ENCODE measurements around the gene CDKN1C.

CDKN1C gene

DNA sequence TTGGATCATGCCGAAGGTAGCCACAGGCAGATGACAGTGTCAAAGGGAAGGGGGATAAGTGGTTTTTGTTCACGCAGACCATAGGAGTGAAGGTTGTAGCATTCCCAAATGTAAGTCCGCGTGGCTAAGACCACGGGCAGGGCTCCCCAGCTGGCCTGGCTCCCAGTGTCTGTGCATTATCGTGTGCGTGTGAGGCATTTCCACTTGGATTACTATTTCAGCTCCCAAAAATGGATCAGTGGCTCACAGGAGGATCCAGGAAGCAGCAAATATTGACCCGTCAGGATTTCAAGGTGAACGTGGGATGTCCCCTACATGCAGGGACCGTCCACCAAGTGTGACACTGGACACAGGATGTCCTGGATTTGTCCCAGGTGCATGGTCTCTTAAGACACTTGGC, 10.6 kb downstream of the CDKN1C start:
- no peak overlapping the region for H3K4me3 ChIP-seq (ENCODE audit: low read depth, low read length)
- DNase-seq (ENCODE audit: low read depth) = no peak
- no peak for TF ChIP-seq POLR2A (IDR thresholded peaks at IDR 0.05; ENCODE audit: extremely low read depth, insufficient read length)
- no peak for TF ChIP-seq MYC (IDR thresholded peaks at IDR 0.05; ENCODE audit: low read depth, low read length)
- TF ChIP-seq, protein P1, sequence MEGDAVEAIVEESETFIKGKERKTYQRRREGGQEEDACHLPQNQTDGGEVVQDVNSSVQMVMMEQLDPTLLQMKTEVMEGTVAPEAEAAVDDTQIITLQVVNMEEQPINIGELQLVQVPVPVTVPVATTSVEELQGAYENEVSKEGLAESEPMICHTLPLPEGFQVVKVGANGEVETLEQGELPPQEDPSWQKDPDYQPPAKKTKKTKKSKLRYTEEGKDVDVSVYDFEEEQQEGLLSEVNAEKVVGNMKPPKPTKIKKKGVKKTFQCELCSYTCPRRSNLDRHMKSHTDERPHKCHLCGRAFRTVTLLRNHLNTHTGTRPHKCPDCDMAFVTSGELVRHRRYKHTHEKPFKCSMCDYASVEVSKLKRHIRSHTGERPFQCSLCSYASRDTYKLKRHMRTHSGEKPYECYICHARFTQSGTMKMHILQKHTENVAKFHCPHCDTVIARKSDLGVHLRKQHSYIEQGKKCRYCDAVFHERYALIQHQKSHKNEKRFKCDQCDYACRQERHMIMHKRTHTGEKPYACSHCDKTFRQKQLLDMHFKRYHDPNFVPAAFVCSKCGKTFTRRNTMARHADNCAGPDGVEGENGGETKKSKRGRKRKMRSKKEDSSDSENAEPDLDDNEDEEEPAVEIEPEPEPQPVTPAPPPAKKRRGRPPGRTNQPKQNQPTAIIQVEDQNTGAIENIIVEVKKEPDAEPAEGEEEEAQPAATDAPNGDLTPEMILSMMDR (IDR thresholded peaks at IDR 0.05; ENCODE audit: low read depth, low read length) = no peak
- TF ChIP-seq, protein P2, sequence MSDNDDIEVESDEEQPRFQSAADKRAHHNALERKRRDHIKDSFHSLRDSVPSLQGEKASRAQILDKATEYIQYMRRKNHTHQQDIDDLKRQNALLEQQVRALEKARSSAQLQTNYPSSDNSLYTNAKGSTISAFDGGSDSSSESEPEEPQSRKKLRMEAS (IDR thresholded peaks at IDR 0.05; ENCODE audit: low read depth, low read length) = no peak

DNA sequence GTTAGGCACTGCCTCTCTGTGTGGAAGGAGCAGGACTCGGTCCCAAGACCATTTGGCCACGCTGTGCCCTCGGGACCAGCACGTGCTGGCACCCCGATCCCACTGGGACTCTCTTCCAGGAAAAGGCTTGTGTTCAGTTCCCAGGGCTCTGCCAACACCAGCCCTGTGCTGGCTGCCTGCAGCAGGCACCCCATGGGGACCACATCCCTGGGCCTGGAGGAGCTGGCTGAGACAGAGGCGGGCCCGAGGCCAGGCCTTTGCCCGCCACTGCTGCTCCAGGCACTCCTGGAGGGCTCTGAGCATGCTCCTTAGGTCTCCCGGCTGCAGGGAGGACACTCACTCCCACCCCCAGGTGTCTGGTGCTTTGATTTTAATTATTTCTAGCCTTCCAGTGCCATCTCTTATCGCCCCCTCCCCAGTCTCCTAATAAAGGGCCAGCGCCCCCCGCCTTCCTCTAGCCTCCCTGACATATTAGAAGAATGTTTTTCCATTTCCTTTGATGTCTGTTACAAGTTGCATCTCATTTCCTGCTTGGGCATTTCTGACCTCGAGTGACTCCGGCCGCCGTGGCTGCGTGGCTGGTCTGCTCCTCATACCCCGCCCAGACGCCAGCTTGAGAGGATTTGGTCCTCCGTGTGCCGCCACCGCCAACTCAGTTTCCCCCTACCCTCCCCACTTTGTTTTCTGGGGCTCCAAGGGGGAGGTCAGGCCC, 14.4 kb downstream of the CDKN1C start:
- no peak overlapping the region for H3K4me3 ChIP-seq (ENCODE audit: low read depth, low read length)
- TF ChIP-seq, protein P2 (IDR thresholded peaks at IDR 0.05; ENCODE audit: low read depth, low read length) = no peak
- no peak for TF ChIP-seq MYC (IDR thresholded peaks at IDR 0.05; ENCODE audit: low read depth, low read length)
- TF ChIP-seq POLR2A (IDR thresholded peaks at IDR 0.05; ENCODE audit: extremely low read depth, insufficient read length) = no peak
- TF ChIP-seq, protein P1 (IDR thresholded peaks at IDR 0.05; ENCODE audit: low read depth, low read length) = no peak
- DNase-seq (ENCODE audit: low read depth) = no peak

DNA sequence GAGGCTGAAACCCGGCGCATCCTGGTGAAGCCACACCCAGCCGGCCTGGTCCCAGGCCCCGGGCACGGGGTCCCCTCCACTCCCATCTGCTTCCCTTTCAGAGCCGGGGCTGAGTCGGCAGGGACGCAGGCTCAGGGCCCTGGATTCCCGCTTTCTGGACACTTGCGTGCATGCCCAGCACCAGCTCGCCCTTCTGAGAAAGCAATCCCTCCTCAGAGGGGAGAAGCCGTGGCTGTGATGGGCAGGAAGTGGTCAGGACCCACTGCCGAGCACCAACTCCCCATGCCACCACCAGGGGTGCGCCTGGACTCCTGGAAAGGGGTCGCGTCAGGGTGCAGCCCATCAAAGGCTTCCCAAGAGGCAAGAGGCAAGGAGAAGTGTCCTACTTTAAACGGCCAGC, 15.1 kb downstream of the CDKN1C start:
- H3K4me3 ChIP-seq (ENCODE audit: low read depth, low read length) = no peak overlapping the region
- TF ChIP-seq, protein P2 (IDR thresholded peaks at IDR 0.05; ENCODE audit: low read depth, low read length) = no peak; the same call in 1 of the 2 replicates
- TF ChIP-seq, protein P1 (IDR thresholded peaks at IDR 0.05; ENCODE audit: low read depth, low read length) = peak; percentile 38
- peak; percentile 66 for DNase-seq (ENCODE audit: low read depth)

DNA sequence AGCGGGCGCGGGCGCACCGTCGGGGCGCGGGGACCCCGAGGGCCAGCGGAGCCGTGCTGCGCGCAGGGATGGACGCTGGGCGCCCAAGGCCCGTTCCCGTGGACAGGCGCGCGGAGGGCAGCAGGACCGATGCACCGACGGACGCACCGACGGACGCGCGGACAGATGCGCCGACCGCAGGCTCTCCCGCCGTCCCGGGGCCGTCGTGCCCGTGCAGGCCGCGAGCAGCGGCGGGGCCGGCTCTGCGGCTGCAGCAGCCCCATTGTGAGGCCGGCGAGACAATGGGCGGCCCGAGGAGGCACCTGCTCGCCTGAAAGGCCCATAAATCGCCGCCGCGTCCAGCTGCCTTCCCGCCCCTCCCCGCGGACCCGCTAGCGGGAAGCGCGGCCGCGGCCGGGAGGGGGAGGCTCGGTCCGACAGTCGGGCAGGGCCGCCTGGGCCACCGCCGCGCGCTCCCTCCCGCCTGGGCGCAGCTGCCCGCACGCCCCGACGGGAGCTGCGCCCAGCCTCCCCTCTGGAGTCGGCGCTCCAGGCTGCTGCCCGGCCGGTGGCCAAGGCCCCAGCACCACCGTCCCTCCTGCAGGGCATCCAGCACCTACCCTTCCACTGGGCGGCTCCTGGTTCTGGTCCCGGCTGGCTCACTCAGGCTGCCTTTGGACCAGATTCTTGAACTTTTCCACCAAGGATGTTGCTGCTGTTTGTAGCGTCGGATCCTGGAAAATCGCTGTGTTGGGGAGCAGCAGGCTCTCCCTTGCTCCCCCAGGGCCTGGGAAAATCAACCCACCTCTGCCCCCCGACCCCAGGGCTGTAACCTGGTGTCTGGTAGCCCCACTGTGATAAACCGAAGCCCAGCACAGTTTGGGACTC, 15.8 kb downstream of the CDKN1C start:
- no peak for DNase-seq (ENCODE audit: low read depth)
- TF ChIP-seq, protein P2 (IDR thresholded peaks at IDR 0.05; ENCODE audit: low read depth, low read length) = no peak
- TF ChIP-seq POLR2A (IDR thresholded peaks at IDR 0.05; ENCODE audit: extremely low read depth, insufficient read length) (no peak), MYC (IDR thresholded peaks at IDR 0.05; ENCODE audit: low read depth, low read length) (no peak)
- TF ChIP-seq, protein P1 (IDR thresholded peaks at IDR 0.05; ENCODE audit: low read depth, low read length) = no peak
- no peak overlapping the region for H3K4me3 ChIP-seq (ENCODE audit: low read depth, low read length)

DNA sequence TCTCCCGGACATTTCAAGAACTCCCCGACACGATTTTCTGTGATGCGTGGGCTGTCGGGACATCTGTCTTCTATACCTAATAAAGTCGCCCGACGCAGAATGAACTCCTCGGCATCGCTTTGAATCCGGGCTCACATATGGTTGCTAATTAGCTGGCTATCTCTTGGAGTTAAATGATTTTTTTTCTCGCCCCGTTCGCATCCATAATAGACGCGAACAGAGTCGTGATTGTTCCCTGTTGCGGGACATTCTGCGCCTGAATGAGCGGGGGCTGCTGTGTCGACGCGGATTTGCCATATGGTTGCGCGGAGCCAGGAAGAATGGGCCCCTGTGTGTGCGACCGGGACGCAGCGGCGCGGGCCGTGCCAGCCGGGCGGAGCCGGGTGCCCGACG, 16.4 kb downstream of the CDKN1C start:
- TF ChIP-seq, protein P2 (IDR thresholded peaks at IDR 0.05; ENCODE audit: low read depth, low read length) = no peak
- TF ChIP-seq, protein P1 (IDR thresholded peaks at IDR 0.05; ENCODE audit: low read depth, low read length) = no peak
- TF ChIP-seq POLR2A (IDR thresholded peaks at IDR 0.05; ENCODE audit: extremely low read depth, insufficient read length) (no peak), MYC (IDR thresholded peaks at IDR 0.05; ENCODE audit: low read depth, low read length) (no peak)
- H3K4me3 ChIP-seq (ENCODE audit: low read depth, low read length) = no peak overlapping the region

More for the DNA sequence above, 16.4 kb downstream of the CDKN1C start:
- DNase-seq (ENCODE audit: low read depth) = no peak
